Activated B cell treated with CpG ODN at 0.5 μM for 24 hours (primary cell): Measurements from ENCODE around the gene TRERF1. TPM values are rescaled to one million over a fixed set of nuclear protein-coding genes. Genes with fewer than 3 reads are reported as not detected.

Experiments
- ATAC-seq: fragments of 200-7000 bp; cut with Tn5 transposase; one replicate; pipeline ENCODE4 v1.10.0; 2021; ENCODE audit warnings: low read depth, mild to moderate bottlenecking, moderate library complexity
- CTCF ChIA-PET: fragments of 350-600 bp; sonication (Branson Sonifier 250); formaldehyde crosslinking; loops from one replicate; lab custom pipeline; 2021; ENCODE audit warnings: antibody characterized with exemption; lab: Charles Lee
- POLR2A ChIA-PET: fragments of 350-600 bp; sonication (Branson Sonifier 250); formaldehyde crosslinking; loops from one replicate; lab custom pipeline; 2021; ENCODE audit warnings: antibody characterized with exemption; lab: Charles Lee
- DNase-seq: peaks from one replicate; pipeline ENCODE4 v3.0.0; 2022
- H3K27ac Mint-ChIP-seq: one replicate; pipeline ENCODE4 v1.8.0; 2020; ENCODE audit warnings: mixed read lengths
- H3K27me3 Mint-ChIP-seq: one replicate; pipeline ENCODE4 v1.8.0; 2021; ENCODE audit warnings: mixed read lengths
- H3K36me3 Mint-ChIP-seq: one replicate; pipeline ENCODE4 v1.8.0; 2021; ENCODE audit warnings: low read depth, mixed read lengths
- H3K4me1 Mint-ChIP-seq: one replicate; pipeline ENCODE4 v1.8.0; 2021; ENCODE audit warnings: mixed read lengths
- H3K4me3 Mint-ChIP-seq: one replicate; pipeline ENCODE4 v1.8.0; 2020; ENCODE audit warnings: mild to moderate bottlenecking, mixed read lengths
- H3K9me3 Mint-ChIP-seq: one replicate; pipeline ENCODE4 v1.8.0; 2020; ENCODE audit warnings: mixed read lengths
- CTCF ChIP-seq: fragments of 200-600 bp; IDR thresholded peaks from one replicate; pipeline ENCODE4 v1.8.0; 2022; ENCODE audit warnings: antibody characterized with exemption, mild to moderate bottlenecking
- intact Hi-C: fragments of 100-400 bp; cut with micrococcal nuclease; formaldehyde crosslinking; loops from one replicate; pipeline ENCODE4 v1.15.1; 2024
- total RNA-seq: library from RNA; stranded (reverse); gene quantifications from 2 replicates; pipeline ENCODE4 v1.2.3, GENCODE V29; 2022

The TRERF1 gene
- total RNA-seq, 1 donor from 2014 or later: 4.1 TPM

DNA sequence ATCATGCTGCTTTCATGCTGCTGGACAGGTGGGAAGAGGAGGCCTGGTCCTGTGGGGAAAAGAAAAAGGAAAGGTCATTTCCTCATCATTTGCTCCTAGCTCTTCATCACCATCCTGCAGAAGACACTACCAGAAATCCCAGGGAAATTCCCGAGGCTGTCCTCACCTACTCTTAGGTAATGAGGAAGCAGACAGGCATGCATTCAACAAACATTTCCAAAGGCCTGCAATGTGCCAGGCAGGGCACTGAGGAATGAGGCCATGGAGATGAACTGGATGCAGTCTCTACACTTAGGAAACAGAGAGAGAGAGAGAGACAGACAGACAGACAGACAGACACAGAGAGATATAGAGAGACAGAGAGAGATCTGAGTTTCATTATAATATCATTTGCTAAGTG lies 151.0 kb downstream of the TRERF1 start:
- intact Hi-C loops: no loop called here
- H3K4me3 Mint-ChIP-seq: no peak overlapping the region
- H3K9me3 Mint-ChIP-seq: no peaks in the 10 kb centered on the region
- no peaks in the 10 kb centered on the region for H3K4me1 Mint-ChIP-seq
- no peak for ATAC-seq
- ChIA-PET POLR2A (no interaction called here), CTCF (no interaction called here)
- H3K27me3 Mint-ChIP-seq: no peaks in the 10 kb centered on the region
- H3K27ac Mint-ChIP-seq: no peak overlapping the region
- TF ChIP-seq CTCF: no peak
- peaks cover 1% of the 10 kb centered on the region for H3K36me3 Mint-ChIP-seq
- DNase-seq: no peak

DNA sequence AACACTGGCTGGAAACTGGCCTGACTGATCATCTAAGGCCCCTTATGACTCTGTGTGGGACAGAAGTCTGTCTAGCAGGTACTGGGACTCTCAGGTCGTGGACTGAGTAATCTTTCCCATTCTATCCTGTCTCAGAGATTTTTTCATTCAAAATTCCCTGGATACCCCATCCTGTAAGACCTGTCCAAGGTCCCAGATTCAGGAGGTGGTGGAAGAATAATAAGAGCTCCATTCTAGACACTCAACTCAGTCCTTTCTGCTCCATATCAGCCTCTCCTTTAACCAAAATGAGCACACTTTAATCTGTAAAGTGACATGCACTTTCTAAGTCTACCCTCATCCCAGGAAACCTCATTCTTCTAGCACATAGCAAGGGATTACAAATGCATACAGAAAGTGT lies 151.5 kb downstream of the TRERF1 start:
- Mint-ChIP-seq H3K9me3 (no peaks in the 10 kb centered on the region), H3K27me3 (no peaks in the 10 kb centered on the region), H3K36me3 (peaks cover 1% of the 10 kb centered on the region), H3K4me3 (no peak overlapping the region), H3K4me1 (no peaks in the 10 kb centered on the region), H3K27ac (no peak overlapping the region)
- no peak for TF ChIP-seq CTCF
- no peak for DNase-seq
- POLR2A ChIA-PET: no interaction called here
- ATAC-seq: no peak
- intact Hi-C loops: no loop called here
- CTCF ChIA-PET: no interaction called here

GRCh38 chr6:42297661-42298060 lies 154.1 kb downstream of the TRERF1 start:
- Mint-ChIP-seq H3K36me3 (peaks cover 1% of the 10 kb centered on the region), H3K27ac (no peak overlapping the region), H3K27me3 (no peaks in the 10 kb centered on the region), H3K9me3 (no peaks in the 10 kb centered on the region), H3K4me3 (no peak overlapping the region), H3K4me1 (peaks cover 6% of the 10 kb centered on the region)
- CTCF ChIA-PET: no interaction called here
- POLR2A ChIA-PET: no interaction called here
- intact Hi-C loops: no loop called here
- ATAC-seq (no peak), DNase-seq (no peak)
- TF ChIP-seq CTCF: no peak

GRCh38 chr6:42296614-42297013 lies 155.1 kb downstream of the TRERF1 start:
- no peak for ATAC-seq
- Mint-ChIP-seq H3K27me3 (no peaks in the 10 kb centered on the region), H3K4me3 (no peak overlapping the region), H3K27ac (no peak overlapping the region), H3K9me3 (no peaks in the 10 kb centered on the region), H3K36me3 (peaks cover 1% of the 10 kb centered on the region), H3K4me1 (peaks cover 6% of the 10 kb centered on the region)
- intact Hi-C loops: no loop called here
- TF ChIP-seq CTCF: no peak
- ChIA-PET CTCF (no interaction called here), POLR2A (no interaction called here)
- DNase-seq: no peak

DNA sequence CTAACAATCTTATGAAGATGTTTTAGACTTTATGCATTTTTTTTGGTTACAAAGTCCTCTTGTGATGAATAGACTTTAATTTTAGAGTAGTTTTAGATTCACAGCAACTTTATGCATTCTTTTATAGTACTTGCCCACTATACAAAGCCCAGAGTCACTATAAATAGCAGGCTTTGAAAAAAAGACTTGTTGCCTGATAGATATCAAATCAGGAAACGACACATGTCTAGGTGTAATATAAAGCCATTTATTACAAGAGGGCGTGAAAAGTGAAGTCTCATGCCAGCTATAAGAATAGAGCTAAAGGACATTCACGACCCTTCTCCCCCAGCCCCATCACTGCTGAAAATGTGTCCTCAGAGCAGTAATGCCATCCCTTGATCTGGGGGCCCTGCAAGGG lies 156.0 kb downstream of the TRERF1 start:
- no peaks in the 10 kb centered on the region for H3K9me3 Mint-ChIP-seq
- peaks cover 6% of the 10 kb centered on the region for H3K4me1 Mint-ChIP-seq
- H3K27me3 Mint-ChIP-seq: no peaks in the 10 kb centered on the region
- H3K36me3 Mint-ChIP-seq: peaks cover 1% of the 10 kb centered on the region
- POLR2A ChIA-PET: no interaction called here
- ATAC-seq (no peak), DNase-seq (no peak)
- H3K27ac Mint-ChIP-seq: no peak overlapping the region
- H3K4me3 Mint-ChIP-seq: no peak overlapping the region
- intact Hi-C loops: no loop called here
- CTCF ChIA-PET: no interaction called here
- TF ChIP-seq CTCF: no peak
